GM21381 (cell line): Measurements from ENCODE around the gene FCHSD2.
A peak's percentile ranks its signal among the peaks of the same experiment; 100 is the strongest.

Experiments used
- ATAC-seq: cut with Tn5 transposase; IDR thresholded peaks from one replicate; pipeline ENCODE4 v1.9.1; 2021; ENCODE audit warnings: mild to moderate bottlenecking, moderate library complexity; ENCODE audit not compliant: unreplicated experiment

The FCHSD2 gene

GRCh38 chr11:72826942-72827480 lies 315.1 kb downstream of the FCHSD2 start:
- no peak for ATAC-seq

GRCh38 chr11:72826191-72826941 lies 315.8 kb downstream of the FCHSD2 start:
- ATAC-seq, result no peak

- ATAC-seq, result no peak
Measured at GRCh38 chr11:72825661-72826060, 316.5 kb downstream of the FCHSD2 start.

DNA sequence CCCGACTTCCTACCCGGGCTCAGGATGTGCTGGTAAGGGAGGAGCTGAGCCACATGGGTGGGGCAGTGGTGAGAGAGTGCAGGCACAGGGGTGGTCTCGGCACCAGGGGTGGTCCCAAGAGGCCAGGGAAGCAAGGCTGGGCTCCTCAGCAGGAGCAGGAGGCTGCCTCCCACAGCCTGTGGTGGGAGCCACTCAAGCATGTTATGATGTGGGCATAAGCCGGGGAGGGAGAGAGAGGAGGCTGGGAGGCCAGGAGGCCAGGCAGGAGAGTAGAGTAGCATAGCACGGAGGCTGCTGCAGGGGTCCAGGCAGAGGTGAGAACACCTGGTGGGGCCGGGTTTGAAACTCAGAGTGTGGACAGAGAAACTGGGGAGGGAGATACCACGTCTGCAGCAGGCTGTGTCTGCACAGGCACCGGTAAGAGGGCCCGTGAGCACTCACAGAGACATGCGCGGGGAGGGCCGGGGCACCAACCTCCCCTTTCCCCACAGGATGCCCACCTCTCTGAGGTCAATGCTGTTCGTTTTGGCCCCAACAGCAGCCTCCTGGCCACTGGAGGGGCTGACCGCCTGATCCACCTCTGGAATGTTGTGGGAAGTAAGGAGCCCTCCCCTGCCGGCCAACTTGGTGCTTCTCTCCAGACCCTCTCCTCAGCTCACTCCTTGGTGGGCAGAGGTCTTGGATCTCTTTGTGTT lies 317.2 kb downstream of the FCHSD2 start:
- ATAC-seq, result no peak

DNA sequence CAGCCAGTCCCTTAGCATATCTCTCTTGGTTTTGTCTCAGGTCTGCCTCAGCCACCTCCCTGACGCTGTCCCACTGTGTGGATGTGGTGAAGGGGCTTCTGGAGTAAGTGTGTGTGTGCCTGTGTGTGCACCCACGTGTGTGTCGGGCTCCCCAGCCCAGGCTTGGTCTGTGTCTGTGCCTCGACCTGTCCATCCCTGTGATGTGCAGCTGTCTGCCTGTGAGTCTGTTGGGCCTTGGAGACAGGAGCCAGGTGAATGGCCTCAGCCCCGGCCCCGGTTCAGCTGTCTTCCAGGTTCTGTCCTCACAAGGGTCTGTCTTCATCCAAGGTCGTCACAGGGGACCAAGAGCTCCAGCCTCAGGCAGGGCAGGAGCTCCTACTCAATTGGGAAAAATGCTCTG lies 318.1 kb downstream of the FCHSD2 start:
- no peak for ATAC-seq

DNA sequence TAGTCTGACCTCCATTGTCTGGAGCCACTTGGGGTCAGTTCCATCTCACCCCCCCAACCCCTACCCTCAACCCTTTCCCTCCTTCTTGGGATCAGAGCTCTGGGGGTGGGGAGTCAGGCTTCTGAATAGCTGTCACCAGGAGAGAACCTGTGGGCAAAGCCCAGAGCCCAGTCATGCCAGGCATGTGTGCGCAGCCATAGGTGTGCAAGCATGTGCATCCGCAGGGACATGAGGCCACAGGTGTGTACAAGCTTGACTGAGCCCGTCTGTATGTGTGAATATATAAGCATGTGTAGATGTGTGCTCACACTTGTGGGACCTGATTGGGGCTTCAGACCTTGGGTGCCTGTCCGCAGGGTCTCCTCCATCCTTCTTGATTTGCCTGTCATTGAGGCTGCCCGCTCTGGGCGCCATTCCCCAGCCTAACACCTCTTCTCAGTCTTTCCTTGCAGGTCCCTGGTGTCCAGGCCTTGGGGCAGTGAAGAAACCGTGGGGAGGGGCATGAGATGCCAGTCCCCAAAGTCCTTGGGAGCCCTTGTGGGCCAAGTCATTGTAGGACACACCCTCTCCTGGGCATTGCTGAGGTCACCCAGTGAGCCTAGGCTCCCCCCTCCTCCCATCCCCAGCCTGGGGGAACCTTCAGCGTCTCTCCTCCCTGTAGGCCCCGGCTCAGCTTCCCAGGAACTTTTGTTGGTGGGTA lies 318.9 kb downstream of the FCHSD2 start:
- no peak for ATAC-seq

GRCh38 chr11:72821920-72822799 lies 320.0 kb downstream of the FCHSD2 start:
- peak; percentile 55 for ATAC-seq

- ATAC-seq, result no peak
Measured at GRCh38 chr11:72821221-72821919, 320.7 kb downstream of the FCHSD2 start.

- ATAC-seq, result no peak
Measured at GRCh38 chr11:72820439-72821139, 321.5 kb downstream of the FCHSD2 start.

DNA sequence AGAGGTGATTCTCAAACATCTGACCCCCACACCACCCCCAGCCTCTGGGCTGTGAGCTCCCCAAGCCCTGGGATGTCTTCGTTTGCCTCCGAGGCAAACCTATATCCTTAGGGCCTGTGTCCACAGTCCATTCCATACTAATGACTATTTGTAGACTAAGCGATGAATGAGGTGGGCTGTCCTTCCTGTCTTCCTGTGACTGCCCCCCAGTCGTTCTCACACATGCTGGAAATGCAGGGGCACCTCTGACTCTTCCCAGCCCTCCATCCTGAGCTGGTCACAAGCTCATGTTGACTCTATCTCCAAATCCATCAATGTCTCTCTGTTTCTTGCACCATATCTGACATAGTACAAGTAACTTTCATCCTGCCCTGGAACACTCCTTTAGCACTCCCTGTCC lies 323.1 kb downstream of the FCHSD2 start:
- ATAC-seq, result no peak

- no peak for ATAC-seq
Measured at GRCh38 chr11:72817966-72818365, 324.2 kb downstream of the FCHSD2 start.

GRCh38 chr11:72816404-72816990 lies 325.6 kb downstream of the FCHSD2 start:
- ATAC-seq, result no peak

DNA sequence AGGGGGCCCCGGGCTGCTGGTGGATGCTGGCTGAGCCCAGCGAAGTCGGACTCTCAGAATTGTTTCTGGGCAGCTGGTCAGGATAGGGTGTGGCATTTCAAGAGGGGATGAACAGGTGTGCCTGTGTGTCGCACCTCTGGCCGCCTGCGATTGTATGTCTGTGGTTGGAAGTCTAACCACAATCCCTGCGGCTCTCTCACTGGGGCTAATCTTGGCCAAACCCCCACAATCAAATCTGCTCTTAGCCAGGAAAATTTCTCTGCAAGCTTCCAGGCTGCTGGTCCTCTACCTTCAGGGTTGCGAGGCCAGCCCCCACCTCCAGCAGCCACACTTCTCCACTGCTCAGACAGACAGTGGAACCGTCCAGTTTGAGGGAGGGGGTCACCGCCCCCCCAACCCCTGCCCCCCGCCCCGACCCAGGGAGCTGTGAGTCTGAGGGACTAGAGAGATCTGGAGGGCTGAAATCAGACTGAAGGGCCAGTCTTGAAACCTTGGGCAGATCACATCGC lies 327.0 kb downstream of the FCHSD2 start:
- ATAC-seq, result no peak

DNA sequence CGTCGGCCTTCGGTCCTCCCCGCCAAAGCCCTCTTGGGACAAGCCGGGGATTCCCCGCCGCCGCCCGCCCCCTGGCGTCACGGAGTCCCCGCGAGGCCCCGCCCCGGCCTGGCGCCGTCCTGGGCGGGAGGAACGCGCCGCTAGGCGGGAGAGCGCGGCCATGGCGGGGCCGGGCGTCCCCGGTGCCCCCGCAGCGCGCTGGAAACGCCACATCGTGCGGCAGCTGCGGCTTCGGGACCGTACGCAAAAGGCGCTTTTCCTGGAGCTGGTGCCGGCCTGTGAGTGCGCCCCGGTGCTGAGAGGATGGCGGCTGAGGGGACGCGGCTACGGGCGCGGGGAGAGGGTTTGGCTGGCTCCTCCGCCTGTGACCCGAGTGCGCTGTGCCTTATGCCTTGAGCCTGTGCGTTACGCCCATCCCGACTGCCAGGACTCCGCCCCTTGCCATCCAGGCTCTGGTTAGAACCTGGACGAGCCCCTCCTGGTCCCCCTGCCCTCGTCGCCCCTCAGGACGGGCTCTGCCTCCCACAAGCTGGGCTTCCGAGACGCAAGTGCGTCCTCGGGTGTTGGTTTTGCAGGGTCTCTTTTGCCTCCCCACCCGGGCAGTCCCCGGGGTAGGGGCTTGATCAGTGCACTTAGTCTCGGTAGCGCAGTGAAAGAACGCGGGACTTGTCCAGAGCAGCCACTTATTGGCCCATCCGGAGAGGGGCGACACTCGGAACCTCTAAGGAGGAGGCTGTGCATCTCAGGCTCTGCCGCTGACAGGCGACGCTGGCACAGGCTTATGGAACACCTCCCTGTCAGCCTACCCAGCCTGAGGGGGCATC lies 327.6 kb downstream of the FCHSD2 start, which contains the start of gene ATG16L2:
ATG16L2 (plus strand) TSS at position 126 of the 824 bp plus-strand sequence; CDS start at position 161, 35 bp downstream.
- peak; percentile 53 for ATAC-seq

DNA sequence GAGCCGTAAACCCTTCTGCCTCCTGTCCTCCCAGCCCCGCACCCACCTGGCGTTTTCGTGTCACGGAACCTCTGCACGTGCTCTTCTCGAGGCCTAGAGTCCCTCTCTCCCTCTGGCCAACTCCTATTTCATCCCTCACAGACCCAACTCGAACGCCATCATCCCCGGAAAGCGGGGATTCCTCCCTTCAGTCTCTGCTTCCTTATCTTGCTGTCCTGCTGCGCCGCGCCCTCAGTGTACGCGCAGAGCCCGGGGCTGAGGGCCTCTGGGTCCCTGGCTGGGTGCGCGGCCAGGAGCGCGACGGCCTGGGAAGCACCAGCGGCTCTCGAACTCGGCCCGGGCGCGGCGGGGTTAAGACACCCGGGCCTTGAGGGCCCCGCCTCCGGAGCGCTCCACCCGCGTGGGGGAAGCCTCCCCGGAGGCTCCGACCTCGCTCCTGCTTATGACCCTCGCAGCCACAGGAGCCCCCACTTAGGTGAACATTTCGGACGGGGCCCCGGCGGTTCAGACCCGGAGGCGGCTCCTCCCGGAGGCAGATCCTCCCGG lies 328.3 kb downstream of the FCHSD2 start:
- peak; percentile 46 for ATAC-seq

- peak; percentile 29 for ATAC-seq
Measured at GRCh38 chr11:72812967-72813739, 329.0 kb downstream of the FCHSD2 start.

DNA sequence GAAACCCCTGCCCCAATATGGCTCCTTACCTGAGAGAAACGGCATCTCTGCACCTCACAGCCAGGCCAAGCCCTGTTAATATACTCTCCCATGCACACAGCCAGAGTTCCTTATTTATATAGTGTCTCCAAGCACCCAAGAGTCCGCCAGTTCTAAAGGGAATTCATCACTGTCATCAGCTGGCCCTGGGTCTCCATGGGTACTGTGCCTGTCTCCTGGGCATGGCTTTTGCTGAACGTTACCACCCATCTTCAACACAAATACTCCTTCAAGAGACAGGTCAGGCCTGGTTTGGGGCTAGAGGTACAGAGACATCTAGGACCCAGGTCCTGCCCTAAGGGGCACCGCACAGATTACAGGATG lies 329.5 kb downstream of the FCHSD2 start:
- ATAC-seq, result no peak
